Stomach (tissue), 4 donors: ENCODE results near the gene PALLD.

Experiments
- CTCF ChIP-seq, 7 experiments: fragments of 450-650 bp in 4 of 7; fragments of 200-600 bp in 3 of 7; sonication (generic) in 3 of 7; IDR thresholded peaks; one replicate each; pipeline ENCODE4 v1.5.1; 2016 to 2019; ENCODE audit warnings: antibody characterized with exemption in 7 of 7, control low read depth in 2 of 7, mild to moderate bottlenecking in 1 of 7
- EP300 ChIP-seq: sonication (generic); formaldehyde crosslinking; IDR thresholded peaks from one replicate; pipeline ENCODE4 v1.6.1; 2017; ENCODE audit warnings: antibody characterized with exemption
- POLR2A ChIP-seq, 4 donors: fragments of 450-650 bp; IDR thresholded peaks; one replicate each; pipeline ENCODE4 v1.6.1; 2016; ENCODE audit warnings: antibody characterized with exemption in 4 of 4, control low read depth in 2 of 4, mild to moderate bottlenecking in 1 of 4, moderate library complexity in 1 of 4
- POLR2AphosphoS5 ChIP-seq, 3 donors: sonication (generic); formaldehyde crosslinking; IDR thresholded peaks; one replicate each; pipeline ENCODE4 v1.6.1; 2016; ENCODE audit warnings: antibody characterized with exemption in 3 of 3

GRCh38 chr4:168472920-168473319 is 23.9 kb upstream of the PALLD start:
- TF ChIP-seq EP300 (no peak), CTCF (IDR thresholded peaks at IDR 0.05) (no peak), POLR2A (IDR thresholded peaks at IDR 0.05) (no peak), POLR2AphosphoS5 (IDR thresholded peaks at IDR 0.05) (no peak)
